Skeletal muscle tissue (tissue), 4 donors: ENCODE measurements around the gene HCN1. TPM values are rescaled to one million over a fixed set of nuclear protein-coding genes. Genes with fewer than 3 reads are reported as not detected.
"Not testable (repeated sequence)": the region's sequence is repeated elsewhere in the genome, so short reads cannot be mapped to it uniquely, and the experiment has no call there.

Source experiments
- H3K27ac ChIP-seq: one replicate; pipeline ENCODE4 v1.7.0; 2013; ENCODE audit warnings: mild to moderate bottlenecking, low read depth, low read length, inconsistent platforms
- H3K27me3 ChIP-seq, 3 donors: one replicate each; pipeline ENCODE4 v1.7.0; 2013; ENCODE audit warnings: low read length in 3 of 3; ENCODE audit not compliant: control insufficient read depth in 3 of 3, insufficient read depth in 3 of 3
- H3K36me3 ChIP-seq, 3 donors: one replicate each; pipeline ENCODE4 v1.7.0; 2013; ENCODE audit warnings: low read length in 3 of 3; ENCODE audit not compliant: control insufficient read depth in 3 of 3, insufficient read depth in 3 of 3
- H3K4me1 ChIP-seq, 3 donors: one replicate each; pipeline ENCODE4 v1.7.0; 2013; ENCODE audit warnings: low read length in 3 of 3, mild to moderate bottlenecking in 3 of 3; ENCODE audit not compliant: control insufficient read depth in 3 of 3, insufficient read depth in 3 of 3
- H3K4me3 ChIP-seq, 3 donors: one replicate each; pipeline ENCODE4 v1.7.0; 2013; ENCODE audit warnings: low read length in 3 of 3
- H3K9ac ChIP-seq, 3 donors: one replicate each; pipeline ENCODE4 v1.7.0; 2013; ENCODE audit warnings: low read length in 3 of 3, mild to moderate bottlenecking in 3 of 3, moderate library complexity in 2 of 3, low read depth in 1 of 3
- H3K9me3 ChIP-seq, 3 donors: one replicate each; pipeline ENCODE4 v1.7.0; 2013; ENCODE audit warnings: low read length in 3 of 3; ENCODE audit not compliant: control insufficient read depth in 3 of 3
- total RNA-seq: library from RNA; depleted of rRNA; stranded (reverse); fragments of >200 nt; gene quantifications from one replicate; pipeline ENCODE4 v1.2.3, GENCODE V29; 2014
- donor health status: Osteomylitis.

Gene HCN1
- total RNA-seq, 1 donor from 2014 or later, result 4.2 TPM

DNA sequence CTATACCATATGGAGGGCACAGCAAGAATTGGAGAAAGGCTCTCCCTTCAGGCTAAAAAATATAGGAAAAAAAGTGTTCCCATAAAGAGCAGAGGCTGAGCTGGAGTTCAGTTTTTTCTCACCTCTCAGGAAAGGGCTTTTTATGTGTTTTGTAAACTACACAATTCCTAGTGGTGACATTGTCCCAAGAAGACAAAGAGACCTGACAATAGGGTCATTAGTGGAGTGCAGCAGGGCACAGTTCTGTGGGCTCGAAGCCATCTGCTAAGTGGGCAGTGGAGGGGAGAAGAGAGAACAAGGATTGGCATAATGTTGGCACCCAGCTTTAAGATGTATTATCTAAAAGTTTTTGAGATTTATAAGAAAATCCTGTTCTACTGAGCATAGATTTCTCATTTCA is 162.5 kb downstream of the HCN1 start:
- Histone ChIP-seq H3K36me3 (no peaks in the 10 kb centered on the region), H3K27ac (no peak overlapping the region), H3K27me3 (no peaks in the 10 kb centered on the region)

GRCh38 chr5:45532826-45533624 is 163.2 kb downstream of the HCN1 start:
- no peaks in the 10 kb centered on the region for H3K36me3 ChIP-seq
- no peak overlapping the region for H3K9ac ChIP-seq
- H3K27ac ChIP-seq, result no peak overlapping the region
- H3K27me3 ChIP-seq, result no peaks in the 10 kb centered on the region
- no peaks in the 10 kb centered on the region for H3K9me3 ChIP-seq
- H3K4me3 ChIP-seq, result no peak overlapping the region
- no peaks in the 10 kb centered on the region for H3K4me1 ChIP-seq

More for the DNA sequence above, 162.5 kb downstream of the HCN1 start:
- Histone ChIP-seq H3K9ac (no peak overlapping the region), H3K4me3 (no peak overlapping the region), H3K4me1 (no peaks in the 10 kb centered on the region), H3K9me3 (no peaks in the 10 kb centered on the region)

- H3K9me3 ChIP-seq, result no peaks in the 10 kb centered on the region
- no peak overlapping the region for H3K4me3 ChIP-seq
- no peaks in the 10 kb centered on the region for H3K36me3 ChIP-seq
- no peak overlapping the region for H3K9ac ChIP-seq
- peaks cover 0 to 3% (median 3%) of the 10 kb centered on the region in 3 donors for H3K4me1 ChIP-seq
- no peaks in the 10 kb centered on the region for H3K27me3 ChIP-seq
- no peak overlapping the region for H3K27ac ChIP-seq
Measured at GRCh38 chr5:45521067-45521466, 175.1 kb downstream of the HCN1 start.

DNA sequence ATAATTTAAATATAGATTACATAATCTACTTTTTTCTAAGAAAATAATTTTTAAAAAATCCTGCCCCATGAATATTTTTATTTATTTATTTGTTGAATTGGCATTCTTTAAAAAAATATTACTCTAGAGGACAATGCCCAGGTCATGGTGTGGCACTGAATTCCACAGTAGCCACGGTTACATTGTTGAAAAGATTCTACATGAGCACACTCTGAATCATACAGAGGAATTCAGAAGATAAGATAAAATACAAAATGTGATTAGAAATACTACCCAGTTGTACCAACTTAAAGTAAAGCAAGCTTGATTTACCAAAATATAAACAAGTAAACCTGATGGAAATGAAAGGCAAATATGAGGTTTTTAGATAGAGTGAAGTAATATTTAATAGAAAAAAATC is 183.7 kb downstream of the HCN1 start:
- Histone ChIP-seq H3K27me3 (no peaks in the 10 kb centered on the region), H3K4me1 (no peaks in the 10 kb centered on the region), H3K27ac (no peak overlapping the region), H3K36me3 (no peaks in the 10 kb centered on the region), H3K9me3 (no peaks in the 10 kb centered on the region), H3K4me3 (no peak overlapping the region), H3K9ac (no peak overlapping the region)

GRCh38 chr5:45509371-45509770 is 186.8 kb downstream of the HCN1 start:
- H3K9me3 ChIP-seq, result no peaks in the 10 kb centered on the region
- no peak overlapping the region for H3K4me3 ChIP-seq
- H3K27ac ChIP-seq, result no peak overlapping the region
- no peak overlapping the region for H3K9ac ChIP-seq
- no peaks in the 10 kb centered on the region for H3K36me3 ChIP-seq
- peaks cover 0 to 3% (median 0%) of the 10 kb centered on the region in 3 donors for H3K4me1 ChIP-seq
- H3K27me3 ChIP-seq, result no peaks in the 10 kb centered on the region

- H3K36me3 ChIP-seq, result no peaks in the 10 kb centered on the region
Measured at GRCh38 chr5:45508135-45508534, 188.0 kb downstream of the HCN1 start.

GRCh38 chr5:45507178-45507577 is 189.0 kb downstream of the HCN1 start:
- no peak overlapping the region for H3K4me3 ChIP-seq
- no peaks in the 10 kb centered on the region for H3K27me3 ChIP-seq
- H3K36me3 ChIP-seq, result no peaks in the 10 kb centered on the region
- no peak overlapping the region for H3K27ac ChIP-seq
- H3K4me1 ChIP-seq, result peaks cover 0 to 3% (median 0%) of the 10 kb centered on the region in 3 donors
- H3K9me3 ChIP-seq, result no peaks in the 10 kb centered on the region
- H3K9ac ChIP-seq, result no peak overlapping the region

More at GRCh38 chr5:45508135-45508534, 188.0 kb downstream of the HCN1 start:
- Histone ChIP-seq H3K4me1 (peaks cover 0 to 3% (median 0%) of the 10 kb centered on the region in 3 donors), H3K27ac (no peak overlapping the region), H3K4me3 (no peak overlapping the region), H3K9ac (no peak overlapping the region), H3K27me3 (no peaks in the 10 kb centered on the region), H3K9me3 (no peaks in the 10 kb centered on the region)

DNA sequence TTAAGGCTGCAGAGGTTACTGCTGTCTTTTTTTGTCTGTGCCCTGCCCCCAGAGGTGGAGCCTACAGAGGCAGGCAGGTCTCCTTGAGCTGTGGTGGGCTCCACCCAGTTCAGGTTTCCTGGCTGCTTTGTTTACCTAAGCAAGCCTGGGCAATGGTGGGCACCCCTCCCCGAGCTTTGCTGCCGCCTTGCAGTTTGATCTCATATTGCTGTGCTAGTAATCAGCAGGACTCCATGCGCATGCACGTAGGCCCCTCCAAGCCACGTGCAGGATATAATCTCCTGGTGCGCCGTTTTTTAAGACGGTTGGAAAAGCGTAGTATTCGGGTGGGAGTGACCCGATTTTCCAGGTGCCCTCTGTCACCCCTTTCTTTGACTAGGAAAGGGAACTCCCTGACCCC is 197.2 kb downstream of the HCN1 start:
- H3K27me3 ChIP-seq, H3K4me3 ChIP-seq, H3K27ac ChIP-seq, H3K9me3 ChIP-seq, H3K4me1 ChIP-seq, H3K9ac ChIP-seq, H3K36me3 ChIP-seq: not testable (repeated sequence)

DNA sequence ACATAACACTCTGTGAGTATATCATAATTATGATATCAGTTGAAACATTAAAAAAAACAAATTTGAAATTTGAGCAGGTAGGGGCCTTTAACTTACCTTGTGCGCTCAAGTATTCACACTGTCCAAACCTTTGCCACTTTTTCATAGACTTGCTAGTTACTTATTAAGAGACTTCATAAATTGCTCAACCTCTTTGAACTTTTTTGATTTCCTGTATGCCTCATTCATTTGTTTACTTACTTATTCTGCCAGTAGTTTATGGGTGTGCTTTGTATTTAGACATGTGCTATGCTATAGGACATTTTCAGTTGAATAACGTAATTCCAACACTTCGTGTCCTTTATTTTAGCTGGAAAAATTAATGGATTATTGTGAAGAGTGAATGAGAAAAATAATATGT is 204.8 kb downstream of the HCN1 start:
- H3K4me3 ChIP-seq, result no peak overlapping the region
- no peaks in the 10 kb centered on the region for H3K9me3 ChIP-seq
- no peak overlapping the region for H3K27ac ChIP-seq
- no peaks in the 10 kb centered on the region for H3K4me1 ChIP-seq
- no peak overlapping the region for H3K9ac ChIP-seq
- no peaks in the 10 kb centered on the region for H3K36me3 ChIP-seq
- no peaks in the 10 kb centered on the region for H3K27me3 ChIP-seq

DNA sequence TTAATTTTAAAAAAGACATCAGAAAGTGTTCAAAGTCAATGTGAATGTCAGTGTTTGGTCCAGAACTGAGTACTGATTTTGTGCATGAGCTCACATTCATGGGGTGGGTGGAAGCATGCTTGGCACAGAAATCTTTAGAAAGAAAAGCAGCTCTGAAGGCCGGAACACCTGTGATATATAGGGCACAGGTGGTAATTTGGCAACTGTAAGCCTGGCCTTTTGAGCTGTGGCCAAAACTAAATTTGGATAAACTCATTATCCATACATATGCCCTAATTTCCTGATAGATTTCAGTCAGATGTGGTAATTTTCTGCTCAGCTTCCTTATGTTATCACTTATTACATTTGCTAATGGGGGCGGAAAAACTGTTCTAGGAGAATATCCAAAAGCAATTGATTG is 211.4 kb downstream of the HCN1 start:
- H3K36me3 ChIP-seq, result no peaks in the 10 kb centered on the region
- no peaks in the 10 kb centered on the region for H3K27me3 ChIP-seq
- H3K9me3 ChIP-seq, result no peaks in the 10 kb centered on the region
- H3K4me1 ChIP-seq, result peaks cover 0 to 5% (median 0%) of the 10 kb centered on the region in 3 donors
- no peak overlapping the region for H3K4me3 ChIP-seq
- H3K27ac ChIP-seq, result no peak overlapping the region
- H3K9ac ChIP-seq, result no peak overlapping the region
